Spleen (tissue), 11 donors: Measurements from ENCODE around the gene SEPTIN11. TPM values are rescaled to one million over a fixed set of nuclear protein-coding genes. Genes with fewer than 3 reads are reported as not detected.

Experiments used
- DNase-seq: peaks from one replicate; pipeline ENCODE4 v3.0.0-alpha.2; 2020
- H3K27ac ChIP-seq, 8 donors: fragments of 200-600 bp; sonication (generic) in 7 of 8; 1 replicate in 4 of 8; 2 replicates in 4 of 8; pipeline versions ENCODE4 v1.5.0 to v1.8.0; 2016 to 2021; ENCODE audit warnings: inconsistent platforms in 4 of 8, mild to moderate bottlenecking in 4 of 8, moderate library complexity in 1 of 8
- H3K27me3 ChIP-seq, 7 donors: fragments of 200-600 bp; sonication (generic) in 6 of 7; replicated peaks in 1 of 7; 1 replicate in 4 of 7; 2 replicates in 3 of 7; pipeline versions ENCODE4 v1.5.0 to v1.8.0; 2016 to 2021; ENCODE audit warnings: inconsistent platforms in 3 of 7, mild to moderate bottlenecking in 1 of 7
- H3K36me3 ChIP-seq, 6 donors: fragments of 200-600 bp; sonication (generic) in 5 of 6; 1 replicate in 4 of 6; 2 replicates in 2 of 6; pipeline versions ENCODE4 v1.5.0 to v1.8.0; 2016 to 2021; ENCODE audit warnings: inconsistent platforms in 2 of 6
- H3K4me1 ChIP-seq, 6 donors: fragments of 200-600 bp; sonication (generic) in 5 of 6; 1 replicate in 3 of 6; 2 replicates in 3 of 6; pipeline versions ENCODE4 v1.5.0 to v1.8.0; 2016 to 2021; ENCODE audit warnings: inconsistent platforms in 3 of 6
- H3K4me3 ChIP-seq, 8 donors: fragments of 200-600 bp; sonication (generic) in 7 of 8; 1 replicate in 4 of 8; 2 replicates in 4 of 8; pipeline versions ENCODE4 v1.5.0 to v1.8.0; 2016 to 2021; ENCODE audit warnings: inconsistent platforms in 4 of 8, mild to moderate bottlenecking in 4 of 8, moderate library complexity in 2 of 8
- H3K9me3 ChIP-seq, 8 donors: fragments of 200-600 bp; sonication (generic) in 7 of 8; 1 replicate in 4 of 8; 2 replicates in 4 of 8; pipeline versions ENCODE4 v1.5.0 to v1.8.0; 2016 to 2021; ENCODE audit warnings: inconsistent platforms in 4 of 8
- CTCF ChIP-seq, 11 experiments: fragments of 200-600 bp in 7 of 11; fragments of 450-650 bp in 4 of 11; sonication (generic) in 4 of 11; IDR thresholded peaks in 8 of 11; conservative IDR thresholded peaks in 3 of 11; 1 replicate in 7 of 11; 2 replicates in 4 of 11; pipeline versions ENCODE4 v1.4.0 to v1.8.0; 2016 to 2021; ENCODE audit warnings: antibody characterized with exemption in 11 of 11, inconsistent platforms in 4 of 11, mild to moderate bottlenecking in 1 of 11
- POLR2A ChIP-seq, 3 donors: fragments of 450-650 bp; IDR thresholded peaks; one replicate each; pipeline ENCODE4 v1.5.1; 2017; ENCODE audit warnings: antibody characterized with exemption in 3 of 3, mild to moderate bottlenecking in 1 of 3
- POLR2AphosphoS5 ChIP-seq, 3 donors: sonication (generic); formaldehyde crosslinking; IDR thresholded peaks; one replicate each; pipeline ENCODE4 v1.5.1; 2017; ENCODE audit warnings: antibody characterized with exemption in 3 of 3
- WGBS, 5 donors: extraction: QIAGEN DNeasy Blood & Tissue Kit in 3 of 5; methylation state at CpG; one replicate each; pipeline versions ENCODE4 v1.1.5 to v1.1.7; 2013 to 2018; 5-methylcytosine and 5-hydroxymethylcytosine counted together
- intact Hi-C: fragments of 100-400 bp; cut with DNase I; formaldehyde crosslinking; loops from one replicate; pipeline ENCODE4 v1.15.0; 2023; ENCODE audit warnings: low total_unique reads
- polyA plus RNA-seq, 3 donors: library from polyadenylated mRNA; stranded (reverse); fragments of 200-250 nt; gene quantifications; one replicate each; pipeline ENCODE4 v1.2.1, GENCODE V29; 2013
- total RNA-seq, 7 donors: library from RNA; depleted of rRNA in 3 of 7; stranded (reverse); fragments of >200 nt in 3 of 7; fragmentation: NEBNext Ultra II Directional in 4 of 7; extraction: Animal tissue kit (Norgen Biotek cat#: 25700) in 4 of 7; gene quantifications; one replicate each; pipeline versions ENCODE4 v1.1.0 to v1.2.1, GENCODE V29; 2016 to 2021
- donor health status: healthy with polysubstance abuse.
- donor health status: DM: no; HTN: no; CAD: no; lungs with moderate emphysema.
- donor health status: DM: no; HTN: no; CAD: no.
- donor health status: Bipolar disorder and iron deficiency.
- donor health status: healthy.
- donor health status: DM: no; HTN: no; CAD: no.
- donor health status: DM: yes; HTN: yes; CAD: no.

Gene SEPTIN11
- total and polyA plus RNA-seq, 10 donors, result 9.7 to 91.9 (median 53.3) TPM

GRCh38 chr4:76997532-76997931 is 48.0 kb downstream of the SEPTIN11 start:
- TF ChIP-seq POLR2AphosphoS5 (IDR thresholded peaks at IDR 0.05) (no peak), POLR2A (IDR thresholded peaks at IDR 0.05) (no peak), CTCF (IDR thresholded peaks at IDR 0.05 in 8 of 11, conservative IDR thresholded peaks at IDR 0.05 in 3 of 11) (no peak)
- 95 to 99% (median 98%) methylated on average over 5 of the region's 5 CpGs for WGBS, 5 donors

GRCh38 chr4:76998251-76998901 is 48.8 kb downstream of the SEPTIN11 start:
- Histone ChIP-seq H3K27me3 (no peaks in the 10 kb centered on the region), H3K36me3 (peaks cover 0 to 53% (median 17%) of the 10 kb centered on the region in 6 donors), H3K4me3 (no peak overlapping the region), H3K4me1 (peaks cover 0 to 28% (median 6%) of the 10 kb centered on the region in 6 donors), H3K27ac (no peak overlapping the region), H3K9me3 (no peaks in the 10 kb centered on the region)
- DNase-seq, result no peak
- intact Hi-C loops, result no loop called here
- TF ChIP-seq POLR2AphosphoS5 (IDR thresholded peaks at IDR 0.05) (no peak), POLR2A (IDR thresholded peaks at IDR 0.05) (no peak), CTCF (IDR thresholded peaks at IDR 0.05 in 8 of 11, conservative IDR thresholded peaks at IDR 0.05 in 3 of 11) (no peak)
- WGBS, 5 donors, result 82 to 94% (median 88%) methylated on average over 8 of the region's 8 CpGs

More at GRCh38 chr4:76997532-76997931, 48.0 kb downstream of the SEPTIN11 start:
- H3K4me3 ChIP-seq, result no peak overlapping the region
- DNase-seq, result no peak
- intact Hi-C loops, result no loop called here
- peaks cover 0 to 53% (median 17%) of the 10 kb centered on the region in 6 donors for H3K36me3 ChIP-seq
- peaks cover 0 to 28% (median 9%) of the 10 kb centered on the region in 6 donors for H3K4me1 ChIP-seq
- H3K9me3 ChIP-seq, result no peaks in the 10 kb centered on the region
- H3K27ac ChIP-seq, result no peak overlapping the region
- no peaks in the 10 kb centered on the region for H3K27me3 ChIP-seq

Other genes starting within 250 kb of the SEPTIN11 start
- gene SOWAHB, start 51.6 kb upstream of the SEPTIN11 start, total RNA-seq, result under 1 TPM in 3 of 7 donors, not detected in 4; 0.09 to 0.20 (median 0.19) TPM
- gene SOWAHB, start 51.6 kb upstream of the SEPTIN11 start, polyA plus RNA-seq, result not detected
- 100 to 1,000 TPM; 243 to 312 (median 269) TPM for gene CCNI, start 126.2 kb downstream of the SEPTIN11 start, total RNA-seq
- 100 to 1,000 TPM in 2 of 3 donors, 10 to 100 TPM in 1; 88.8 to 137 (median 122) TPM for gene CCNI, start 126.2 kb downstream of the SEPTIN11 start, polyA plus RNA-seq
- gene CCNG2, start 207.5 kb downstream of the SEPTIN11 start, total RNA-seq, result 100 to 1,000 TPM in 1 of 7 donors, 10 to 100 TPM in 6; 50.6 to 106 (median 61.6) TPM
- 10 to 100 TPM; 20.2 to 24.9 (median 24.6) TPM for gene CCNG2, start 207.5 kb downstream of the SEPTIN11 start, polyA plus RNA-seq